Ascending aorta (tissue), 2 donors: ENCODE data around the gene LIN52. TPM values are rescaled to one million over a fixed set of nuclear protein-coding genes. Genes with fewer than 3 reads are reported as not detected.

Source experiments
- DNase-seq, 2 donors: peaks; one replicate each; pipeline ENCODE4 v3.0.0-alpha.2; 2019; ENCODE audit warnings: low spot score in 2 of 2
- H3K27ac ChIP-seq, 2 donors: fragments of 200-600 bp; sonication (generic); one replicate each; pipeline ENCODE4 v1.5.1; 2016 to 2017; ENCODE audit warnings: mild to moderate bottlenecking in 1 of 2
- H3K27me3 ChIP-seq: fragments of 200-600 bp; sonication (generic); one replicate; pipeline ENCODE4 v1.5.1; 2017
- H3K36me3 ChIP-seq, 2 donors: fragments of 200-600 bp; sonication (generic); one replicate each; pipeline ENCODE4 v1.5.1; 2016
- H3K4me1 ChIP-seq, 2 donors: fragments of 200-600 bp; sonication (generic); one replicate each; pipeline ENCODE4 v1.5.1; 2016 to 2017; ENCODE audit warnings: mild to moderate bottlenecking in 1 of 2
- H3K4me3 ChIP-seq, 2 donors: fragments of 200-600 bp; sonication (generic); one replicate each; pipeline ENCODE4 v1.5.1; 2016 to 2017; ENCODE audit warnings: mild to moderate bottlenecking in 1 of 2
- H3K9me3 ChIP-seq, 2 donors: fragments of 200-600 bp; sonication (generic); one replicate each; pipeline ENCODE4 v1.5.1; 2016
- intact Hi-C: fragments of 100-400 bp; cut with DNase I; formaldehyde crosslinking; loops from one replicate; pipeline ENCODE4 v1.15.1; 2023
- total RNA-seq: library from RNA; depleted of rRNA; stranded (reverse); fragments of >200 nt; gene quantifications from one replicate; pipeline ENCODE4 v1.1.0, GENCODE V29; 2016
- TF ChIP-seq, protein P1 (sequence below), 3 experiments: fragments of 200-600 bp in 2 of 3; fragments of 450-650 bp in 1 of 3; sonication (generic) in 2 of 3; IDR thresholded peaks; one replicate each; pipeline ENCODE4 v1.5.1; 2016 to 2019; ENCODE audit warnings: antibody characterized with exemption in 3 of 3, mild to moderate bottlenecking in 1 of 3, moderate library complexity in 1 of 3

Gene LIN52
- total RNA-seq, 1 donor from 2014 or later, result 1.1 TPM

DNA sequence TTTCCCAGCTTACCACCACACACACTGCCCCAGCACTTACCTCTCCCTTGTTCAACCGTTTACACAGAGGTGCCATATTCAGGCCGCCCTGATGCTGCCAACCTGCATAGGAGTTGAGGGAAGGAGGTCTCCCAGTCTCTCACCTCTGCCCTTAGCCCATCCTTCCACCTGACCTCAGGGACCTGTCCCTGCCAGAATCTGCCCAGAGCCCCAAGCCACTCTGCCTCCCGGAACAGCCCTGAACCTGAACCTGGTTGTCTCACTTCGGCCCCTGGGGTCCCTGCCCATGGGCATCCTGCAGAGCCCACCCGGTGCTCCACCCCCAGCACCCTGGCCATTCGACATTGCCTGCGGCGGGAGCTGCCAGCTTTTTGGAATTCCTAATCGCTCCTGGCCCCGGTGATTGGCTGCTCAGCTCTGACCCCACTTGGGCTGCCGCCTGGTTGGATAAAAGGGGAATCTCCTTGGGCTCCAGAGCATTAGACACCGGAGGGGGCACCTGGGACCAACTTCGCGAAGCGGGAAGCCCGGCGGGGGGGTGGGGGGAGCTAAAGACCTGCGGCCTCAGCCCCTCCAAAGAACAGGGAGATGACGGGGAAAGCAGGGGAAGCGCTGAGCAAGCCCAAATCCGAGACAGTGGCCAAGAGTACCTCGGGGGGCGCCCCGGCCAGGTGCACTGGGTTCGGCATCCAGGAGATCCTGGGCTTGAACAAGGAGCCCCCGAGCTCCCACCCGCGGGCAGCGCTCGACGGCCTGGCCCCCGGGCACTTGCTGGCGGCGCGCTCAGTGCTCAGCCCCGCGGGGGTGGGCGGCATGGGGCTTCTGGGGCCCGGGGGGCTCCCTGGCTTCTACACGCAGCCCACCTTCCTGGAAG, 154.5 kb downstream of the LIN52 start, which contains the start of gene VSX2:
Gene VSX2, plus strand, starts transcription at position 476 of the 874 bp plus-strand sequence. Its CDS starts 113 bp downstream, at position 589.
- peaks cover 34% of the 10 kb centered on the region for H3K27me3 ChIP-seq
- H3K27ac ChIP-seq, result no peak within 1 kb of the TSS
- peaks cover 15 to 19% of the 10 kb centered on the region in 2 donors for H3K4me1 ChIP-seq
- H3K4me3 ChIP-seq, result peak within 1 kb of the TSS; percentile 52 to 58
- intact Hi-C loops, result no loop called here
- no peak for DNase-seq
- H3K9me3 ChIP-seq, result no peaks in the 10 kb centered on the region
- no peaks in the 10 kb centered on the region for H3K36me3 ChIP-seq
- TF ChIP-seq, protein P1, sequence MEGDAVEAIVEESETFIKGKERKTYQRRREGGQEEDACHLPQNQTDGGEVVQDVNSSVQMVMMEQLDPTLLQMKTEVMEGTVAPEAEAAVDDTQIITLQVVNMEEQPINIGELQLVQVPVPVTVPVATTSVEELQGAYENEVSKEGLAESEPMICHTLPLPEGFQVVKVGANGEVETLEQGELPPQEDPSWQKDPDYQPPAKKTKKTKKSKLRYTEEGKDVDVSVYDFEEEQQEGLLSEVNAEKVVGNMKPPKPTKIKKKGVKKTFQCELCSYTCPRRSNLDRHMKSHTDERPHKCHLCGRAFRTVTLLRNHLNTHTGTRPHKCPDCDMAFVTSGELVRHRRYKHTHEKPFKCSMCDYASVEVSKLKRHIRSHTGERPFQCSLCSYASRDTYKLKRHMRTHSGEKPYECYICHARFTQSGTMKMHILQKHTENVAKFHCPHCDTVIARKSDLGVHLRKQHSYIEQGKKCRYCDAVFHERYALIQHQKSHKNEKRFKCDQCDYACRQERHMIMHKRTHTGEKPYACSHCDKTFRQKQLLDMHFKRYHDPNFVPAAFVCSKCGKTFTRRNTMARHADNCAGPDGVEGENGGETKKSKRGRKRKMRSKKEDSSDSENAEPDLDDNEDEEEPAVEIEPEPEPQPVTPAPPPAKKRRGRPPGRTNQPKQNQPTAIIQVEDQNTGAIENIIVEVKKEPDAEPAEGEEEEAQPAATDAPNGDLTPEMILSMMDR (IDR thresholded peaks at IDR 0.05), result no peak

DNA sequence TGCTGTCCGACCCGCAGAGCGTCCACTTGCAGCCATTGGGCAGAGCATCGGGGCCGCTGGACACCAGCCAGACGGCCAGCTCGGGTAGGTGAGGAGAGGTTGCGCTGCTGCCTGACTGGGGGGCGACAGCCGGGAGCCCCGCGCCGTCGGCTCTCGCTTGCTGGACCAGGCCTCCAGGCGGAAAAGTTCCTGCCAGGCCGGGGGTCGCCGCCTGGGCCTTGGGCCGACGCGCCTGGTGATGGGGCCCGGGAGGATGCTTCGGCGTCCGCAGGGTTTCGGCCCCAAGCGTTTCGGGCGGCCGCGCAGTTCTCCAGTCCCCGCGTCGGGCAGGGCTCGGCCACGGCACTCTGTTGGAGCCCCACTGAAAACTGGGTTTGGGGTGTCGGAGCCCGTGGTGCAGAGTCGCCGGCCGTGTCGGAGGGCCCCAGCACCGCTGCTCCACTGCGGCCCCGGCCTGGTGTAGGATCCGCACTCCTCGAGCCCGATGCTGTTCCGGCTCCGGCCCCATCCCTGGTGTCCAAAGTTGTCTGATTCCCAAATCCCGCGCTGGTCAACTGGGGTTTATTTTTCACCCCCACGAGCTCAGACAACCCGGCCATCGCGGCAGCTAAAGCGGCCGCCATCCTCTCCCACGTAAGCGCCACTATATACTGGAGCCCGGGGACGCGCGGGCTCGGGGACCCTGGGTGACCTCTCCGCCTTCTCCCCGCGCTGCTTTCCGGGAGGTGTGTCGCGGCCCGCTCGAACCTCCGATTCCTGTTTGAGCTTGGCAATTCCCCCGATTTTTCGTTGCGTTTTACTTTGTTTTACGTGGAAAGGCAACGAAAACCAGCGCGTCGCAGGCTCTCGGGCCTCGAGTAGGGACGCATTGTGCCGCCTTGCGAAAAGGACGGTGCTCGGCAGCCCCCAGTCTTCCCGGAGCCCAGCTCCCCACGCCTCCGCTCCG, 155.4 kb downstream of the LIN52 start:
- H3K9me3 ChIP-seq, result no peaks in the 10 kb centered on the region
- no peaks in the 10 kb centered on the region for H3K36me3 ChIP-seq
- H3K4me1 ChIP-seq, result peaks cover 15 to 19% of the 10 kb centered on the region in 2 donors
- peak overlapping the region; percentile 52 to 58 for H3K4me3 ChIP-seq
- intact Hi-C loops, result no loop called here
- H3K27me3 ChIP-seq, result peaks cover 34% of the 10 kb centered on the region
- no peak overlapping the region for H3K27ac ChIP-seq
- TF ChIP-seq, protein P1 (IDR thresholded peaks at IDR 0.05), result no peak
- DNase-seq, result no peak

DNA sequence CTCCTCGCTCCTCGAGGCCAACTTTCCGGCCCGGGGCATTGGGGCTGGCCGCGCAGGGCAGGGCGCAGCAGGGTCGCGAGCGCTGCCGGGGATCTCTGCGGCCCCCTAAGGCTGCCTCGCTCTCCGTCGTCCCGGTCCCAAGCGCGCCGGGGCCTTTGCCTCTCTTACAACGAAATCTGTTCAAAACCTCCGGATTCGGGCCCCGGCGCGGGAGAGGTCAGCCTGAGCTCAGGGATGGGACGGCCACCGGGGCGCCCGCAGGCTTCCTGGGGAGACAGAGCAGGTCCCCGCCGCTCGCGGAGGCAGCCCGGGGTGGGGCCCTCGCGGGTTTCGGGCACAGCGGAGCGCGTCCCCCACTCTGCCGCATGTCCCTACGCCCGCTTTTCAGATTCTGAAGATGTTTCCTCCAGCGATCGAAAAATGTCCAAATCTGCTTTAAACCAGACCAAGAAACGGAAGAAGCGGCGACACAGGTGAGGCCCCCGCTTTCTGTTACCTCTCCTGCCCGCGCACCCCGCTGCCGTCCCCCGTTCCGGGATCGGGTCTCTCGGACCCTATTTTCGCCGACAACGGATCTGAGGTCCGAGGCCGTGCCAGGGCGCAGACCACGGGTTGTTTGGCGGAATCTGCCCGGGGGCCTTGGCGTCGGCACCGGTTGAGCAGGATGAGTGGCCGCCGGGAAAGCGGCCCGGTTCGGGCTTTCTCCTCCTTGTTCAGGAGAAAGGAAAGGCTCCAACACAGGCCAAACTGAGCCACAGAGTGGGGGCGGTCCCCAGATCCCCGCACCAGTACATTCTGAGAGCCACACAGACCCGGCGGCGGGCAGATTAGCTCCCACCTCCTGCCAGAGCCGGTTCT, 156.3 kb downstream of the LIN52 start:
- TF ChIP-seq, protein P1 (IDR thresholded peaks at IDR 0.05), result no peak
- DNase-seq, result no peak
- Histone ChIP-seq H3K27ac (no peak overlapping the region), H3K4me3 (peak overlapping the region; percentile 52 to 58), H3K4me1 (peaks cover 15 to 19% of the 10 kb centered on the region in 2 donors), H3K9me3 (no peaks in the 10 kb centered on the region), H3K36me3 (no peaks in the 10 kb centered on the region), H3K27me3 (peaks cover 34% of the 10 kb centered on the region)
- intact Hi-C loops, result no loop called here

DNA sequence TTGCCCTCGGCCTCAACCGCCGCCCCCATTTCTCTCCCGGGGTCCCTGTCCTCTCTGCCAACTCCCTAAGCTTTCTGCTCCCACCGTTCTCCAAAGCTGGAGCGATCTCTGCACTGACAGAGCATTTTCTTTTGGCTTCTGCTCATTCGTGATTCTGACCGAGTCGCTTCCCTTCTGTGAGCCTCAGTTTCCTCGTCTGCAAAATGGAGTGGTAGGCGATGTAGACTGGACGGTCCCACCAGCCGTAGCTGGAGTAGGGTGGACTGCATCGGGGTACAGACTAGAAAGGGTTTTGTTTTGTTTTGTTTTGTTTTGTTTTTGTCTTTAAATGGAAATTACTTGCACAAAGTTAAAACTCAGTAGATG, 156.9 kb downstream of the LIN52 start:
- intact Hi-C loops, result no loop called here
- no peaks in the 10 kb centered on the region for H3K9me3 ChIP-seq
- H3K4me1 ChIP-seq, result peaks cover 15 to 19% of the 10 kb centered on the region in 2 donors
- peak overlapping the region; percentile 52 to 58 for H3K4me3 ChIP-seq
- no peak overlapping the region for H3K27ac ChIP-seq
- peaks cover 34% of the 10 kb centered on the region for H3K27me3 ChIP-seq
- no peaks in the 10 kb centered on the region for H3K36me3 ChIP-seq
- TF ChIP-seq, protein P1 (IDR thresholded peaks at IDR 0.05), result no peak
- no peak for DNase-seq
